GM18951 (cell line): ENCODE results near the gene UTP14C.

ENCODE experiments used
- POLR2A ChIP-seq: IDR thresholded peaks from 4 replicates; pipeline ENCODE4 v1.6.1; 2011; ENCODE audit warnings: mild to moderate bottlenecking; ENCODE audit not compliant: insufficient read length, insufficient read depth; ENCODE audit errors: extremely low read depth
- in situ Hi-C: fragments of 300-500 bp; cut with MboI; formaldehyde crosslinking; loops from one replicate; pipeline ENCODE4 v1.12.0; 2022; ENCODE audit warnings: low sequenced_read_pairs, mixed read lengths, inconsistent platforms; ENCODE audit not compliant: unreplicated experiment

Gene UTP14C

GRCh38 chr13:51996641-51997040 lies 27.9 kb upstream of the UTP14C start:
- in situ Hi-C loops = no loop called here
- no peak for TF ChIP-seq POLR2A

- no peak for TF ChIP-seq POLR2A
- in situ Hi-C loops = no loop called here
Measured at GRCh38 chr13:51997186-51997585, 27.3 kb upstream of the UTP14C start.

- no peak for TF ChIP-seq POLR2A
- in situ Hi-C loops = no loop called here
Measured at GRCh38 chr13:51997641-51998330, 26.7 kb upstream of the UTP14C start.

- no peak for TF ChIP-seq POLR2A
- in situ Hi-C loops = no loop called here
Measured at GRCh38 chr13:51998723-51999509, 25.6 kb upstream of the UTP14C start.

- no peak for TF ChIP-seq POLR2A
- in situ Hi-C loops = no loop called here
Measured at GRCh38 chr13:51999510-51999911, 25.0 kb upstream of the UTP14C start.

GRCh38 chr13:51999921-52000320 lies 24.6 kb upstream of the UTP14C start:
- TF ChIP-seq POLR2A = no peak
- in situ Hi-C loops = no loop called here

GRCh38 chr13:52001120-52001731 lies 23.3 kb upstream of the UTP14C start:
- in situ Hi-C loops = no loop called here
- no peak for TF ChIP-seq POLR2A

GRCh38 chr13:52002361-52002760 lies 22.1 kb upstream of the UTP14C start:
- no peak for TF ChIP-seq POLR2A
- in situ Hi-C loops = no loop called here

GRCh38 chr13:52003541-52003940 lies 20.9 kb upstream of the UTP14C start:
- no peak for TF ChIP-seq POLR2A
- in situ Hi-C loops = no loop called here

- in situ Hi-C loops = no loop called here
- no peak for TF ChIP-seq POLR2A
Measured at GRCh38 chr13:52004511-52005170, 19.9 kb upstream of the UTP14C start.

- no peak for TF ChIP-seq POLR2A
- in situ Hi-C loops = no loop called here
Measured at GRCh38 chr13:52005841-52006522, 18.5 kb upstream of the UTP14C start.

- no peak for TF ChIP-seq POLR2A
- in situ Hi-C loops = no loop called here
Measured at GRCh38 chr13:52006523-52007245, 17.8 kb upstream of the UTP14C start.
